ENCODE measurements around the gene INTS1. TPM values are rescaled to one million over a fixed set of nuclear protein-coding genes. Genes with fewer than 3 reads are reported as not detected.

The INTS1 gene
- total RNA-seq, 1 donor from 2014 or later, result 81.9 TPM

- H3K79me2 ChIP-seq (ENCODE audit: insufficient read depth, low read length), result peaks cover 32% of the 10 kb centered on the region
- no peak overlapping the region for H3K27ac ChIP-seq (ENCODE audit: low read depth, low read length)
- Mint-ChIP-seq H3K4me3 (ENCODE audit: unreplicated experiment) (no peak overlapping the region), H3K9me3 (ENCODE audit: unreplicated experiment) (no peaks in the 10 kb centered on the region), H3K27ac (ENCODE audit: unreplicated experiment) (no peak overlapping the region), H3K4me1 (ENCODE audit: low read depth, unreplicated experiment) (peaks cover 2% of the 10 kb centered on the region), H3K27me3 (ENCODE audit: low read depth, unreplicated experiment) (no peaks in the 10 kb centered on the region), H3K36me3 (ENCODE audit: low read depth, unreplicated experiment) (peaks cover 2% of the 10 kb centered on the region)
- DNase-seq (ENCODE audit: low read depth) (no peak), FAIRE-seq (no peak)
- no peak overlapping the region for H3K4me3 ChIP-seq (ENCODE audit: insufficient read depth, low read depth, low read length)
- no peaks in the 10 kb centered on the region for H3K27me3 ChIP-seq (ENCODE audit: insufficient read depth, low read length)
- no peak overlapping the region for H3K4me2 ChIP-seq (ENCODE audit: low read length)
- no peaks in the 10 kb centered on the region for H3K9me3 ChIP-seq (ENCODE audit: insufficient read depth, low read depth, low read length)
- H3K36me3 ChIP-seq (ENCODE audit: insufficient read depth, low read length), result peaks cover 2% of the 10 kb centered on the region
- H4K20me1 ChIP-seq (ENCODE audit: insufficient read depth, low read length), result peaks cover 6% of the 10 kb centered on the region
- H3K9ac ChIP-seq (ENCODE audit: low read length), result no peak overlapping the region
- peaks cover 13% of the 10 kb centered on the region for H3K4me1 ChIP-seq (ENCODE audit: insufficient read depth, low read length)
- no peak overlapping the region for H2AFZ ChIP-seq (ENCODE audit: low read depth, low read length)
- no peak for TF ChIP-seq EZH2 (IDR thresholded peaks at IDR 0.05; ENCODE audit: insufficient read depth, low read length)
- TF ChIP-seq CTCF (IDR thresholded peaks at IDR 0.05; ENCODE audit: insufficient read depth, low read depth, low read length), result no peak
Measured at GRCh38 chr7:1542841-1543747, 38.9 kb upstream of the INTS1 start.

- H3K36me3 ChIP-seq (ENCODE audit: insufficient read depth, low read length), result peaks cover 2% of the 10 kb centered on the region
- DNase-seq (ENCODE audit: low read depth), result no peak
- H3K79me2 ChIP-seq (ENCODE audit: insufficient read depth, low read length), result peaks cover 36% of the 10 kb centered on the region
- no peak overlapping the region for H3K9ac ChIP-seq (ENCODE audit: low read length)
- no peaks in the 10 kb centered on the region for H3K9me3 ChIP-seq (ENCODE audit: insufficient read depth, low read depth, low read length)
- H4K20me1 ChIP-seq (ENCODE audit: insufficient read depth, low read length), result peaks cover 6% of the 10 kb centered on the region
- H3K4me3 ChIP-seq (ENCODE audit: insufficient read depth, low read depth, low read length), result no peak overlapping the region
- H3K4me1 ChIP-seq (ENCODE audit: insufficient read depth, low read length), result peaks cover 21% of the 10 kb centered on the region
- Mint-ChIP-seq H3K4me3 (ENCODE audit: unreplicated experiment) (no peak overlapping the region), H3K4me1 (ENCODE audit: low read depth, unreplicated experiment) (peaks cover 5% of the 10 kb centered on the region), H3K27me3 (ENCODE audit: low read depth, unreplicated experiment) (no peaks in the 10 kb centered on the region), H3K9me3 (ENCODE audit: unreplicated experiment) (no peaks in the 10 kb centered on the region), H3K27ac (ENCODE audit: unreplicated experiment) (peak overlapping the region; percentile 69), H3K36me3 (ENCODE audit: low read depth, unreplicated experiment) (peaks cover 4% of the 10 kb centered on the region)
- no peak overlapping the region for H2AFZ ChIP-seq (ENCODE audit: low read depth, low read length)
- no peak for FAIRE-seq
- no peak overlapping the region for H3K27ac ChIP-seq (ENCODE audit: low read depth, low read length)
- TF ChIP-seq CTCF (IDR thresholded peaks at IDR 0.05; ENCODE audit: insufficient read depth, low read depth, low read length) (no peak), EZH2 (IDR thresholded peaks at IDR 0.05; ENCODE audit: insufficient read depth, low read length) (no peak)
- no peak overlapping the region for H3K4me2 ChIP-seq (ENCODE audit: low read length)
- H3K27me3 ChIP-seq (ENCODE audit: insufficient read depth, low read length), result no peaks in the 10 kb centered on the region
Measured at GRCh38 chr7:1542329-1542728, 38.1 kb upstream of the INTS1 start.
